Measurements from ENCODE around the gene HELZ. TPM values are rescaled to one million over a fixed set of nuclear protein-coding genes. Genes with fewer than 3 reads are reported as not detected.

Gene HELZ
- total and polyA plus RNA-seq, 2 donors (not counting 1 experiment from before 2014, with no cell fraction given): 18.9 to 28.1 TPM

- no peaks in the 10 kb centered on the region for H3K79me2 ChIP-seq (ENCODE audit: control insufficient read depth, insufficient read depth, low read length)
- H3K4me3 ChIP-seq (replicated peaks in 1 of 4; ENCODE audit: control extremely low read depth in 1 of 4, insufficient read depth in 1 of 4, low read depth in 3 of 4, low read length in 4 of 4): no peak overlapping the region
- no peaks in the 10 kb centered on the region for H3K9me3 ChIP-seq (ENCODE audit: control insufficient read depth, insufficient read depth, low read depth, low read length)
- DNase-seq (ENCODE audit: low read depth in 2 of 2): no peak
- H2AFZ ChIP-seq (ENCODE audit: low read length): no peak overlapping the region
- no peak overlapping the region for H3K27ac ChIP-seq (ENCODE audit: insufficient read depth, low read length)
- no peak overlapping the region for H3K9ac ChIP-seq (ENCODE audit: insufficient read depth, low read length)
- no peaks in the 10 kb centered on the region for H3K27me3 ChIP-seq (ENCODE audit: control insufficient read depth, insufficient read depth, low read length)
- H3K4me2 ChIP-seq (ENCODE audit: extremely low read depth, insufficient read depth, low read length): no peak overlapping the region
- no peak for TF ChIP-seq CTCF (conservative IDR thresholded peaks at IDR 0.05 in 1 of 2, IDR thresholded peaks at IDR 0.05 in 1 of 2; ENCODE audit: low read depth in 1 of 2, low read length in 2 of 2)
- TF ChIP-seq EZH2 (IDR thresholded peaks at IDR 0.05; ENCODE audit: low read length, missing control alignments): no peak
- H3K4me1 ChIP-seq (ENCODE audit: control insufficient read depth, extremely low read depth, insufficient read depth, low read length): no peaks in the 10 kb centered on the region
- no peaks in the 10 kb centered on the region for H3K36me3 ChIP-seq (ENCODE audit: control insufficient read depth, insufficient read depth, low read length)
- H4K20me1 ChIP-seq (ENCODE audit: control insufficient read depth, extremely low read depth, insufficient read depth, low read length): no peaks in the 10 kb centered on the region
Observed at GRCh38 chr17:67078292-67078691, 166.7 kb downstream of the HELZ start.

- TF ChIP-seq EZH2 (IDR thresholded peaks at IDR 0.05; ENCODE audit: low read length, missing control alignments) (no peak), CTCF (conservative IDR thresholded peaks at IDR 0.05 in 1 of 2, IDR thresholded peaks at IDR 0.05 in 1 of 2; ENCODE audit: low read depth in 1 of 2, low read length in 2 of 2) (no peak)
- H4K20me1 ChIP-seq (ENCODE audit: control insufficient read depth, extremely low read depth, insufficient read depth, low read length): no peaks in the 10 kb centered on the region
- no peak overlapping the region for H3K27ac ChIP-seq (ENCODE audit: insufficient read depth, low read length)
- no peaks in the 10 kb centered on the region for H3K4me1 ChIP-seq (ENCODE audit: control insufficient read depth, extremely low read depth, insufficient read depth, low read length)
- no peaks in the 10 kb centered on the region for H3K27me3 ChIP-seq (ENCODE audit: control insufficient read depth, insufficient read depth, low read length)
- no peaks in the 10 kb centered on the region for H3K36me3 ChIP-seq (ENCODE audit: control insufficient read depth, insufficient read depth, low read length)
- DNase-seq (ENCODE audit: low read depth in 2 of 2): no peak
- no peak overlapping the region for H3K4me2 ChIP-seq (ENCODE audit: extremely low read depth, insufficient read depth, low read length)
- no peak overlapping the region for H3K4me3 ChIP-seq (replicated peaks in 1 of 4; ENCODE audit: control extremely low read depth in 1 of 4, insufficient read depth in 1 of 4, low read depth in 3 of 4, low read length in 4 of 4)
- no peaks in the 10 kb centered on the region for H3K9me3 ChIP-seq (ENCODE audit: control insufficient read depth, insufficient read depth, low read depth, low read length)
- no peak overlapping the region for H3K9ac ChIP-seq (ENCODE audit: insufficient read depth, low read length)
- no peak overlapping the region for H2AFZ ChIP-seq (ENCODE audit: low read length)
- no peaks in the 10 kb centered on the region for H3K79me2 ChIP-seq (ENCODE audit: control insufficient read depth, insufficient read depth, low read length)
Observed at GRCh38 chr17:67076290-67076689, 168.7 kb downstream of the HELZ start.

GRCh38 chr17:67074781-67075180 is 170.2 kb downstream of the HELZ start:
- DNase-seq (ENCODE audit: low read depth in 2 of 2): no peak
- Histone ChIP-seq H3K27ac (ENCODE audit: insufficient read depth, low read length) (no peak overlapping the region), H3K27me3 (ENCODE audit: control insufficient read depth, insufficient read depth, low read length) (no peaks in the 10 kb centered on the region), H3K4me3 (replicated peaks in 1 of 4; ENCODE audit: control extremely low read depth in 1 of 4, insufficient read depth in 1 of 4, low read depth in 3 of 4, low read length in 4 of 4) (no peak overlapping the region), H3K79me2 (ENCODE audit: control insufficient read depth, insufficient read depth, low read length) (no peaks in the 10 kb centered on the region), H4K20me1 (ENCODE audit: control insufficient read depth, extremely low read depth, insufficient read depth, low read length) (no peaks in the 10 kb centered on the region), H3K9ac (ENCODE audit: insufficient read depth, low read length) (no peak overlapping the region), H3K9me3 (ENCODE audit: control insufficient read depth, insufficient read depth, low read depth, low read length) (no peaks in the 10 kb centered on the region), H3K36me3 (ENCODE audit: control insufficient read depth, insufficient read depth, low read length) (no peaks in the 10 kb centered on the region), H2AFZ (ENCODE audit: low read length) (no peak overlapping the region), H3K4me2 (ENCODE audit: extremely low read depth, insufficient read depth, low read length) (no peak overlapping the region), H3K4me1 (ENCODE audit: control insufficient read depth, extremely low read depth, insufficient read depth, low read length) (no peaks in the 10 kb centered on the region)
- no peak for TF ChIP-seq EZH2 (IDR thresholded peaks at IDR 0.05; ENCODE audit: low read length, missing control alignments)
- no peak for TF ChIP-seq CTCF (conservative IDR thresholded peaks at IDR 0.05 in 1 of 2, IDR thresholded peaks at IDR 0.05 in 1 of 2; ENCODE audit: low read depth in 1 of 2, low read length in 2 of 2)

All from fibroblast of lung (primary cell).